ENCODE measurements around the gene ARHGAP20. TPM values are rescaled to one million over a fixed set of nuclear protein-coding genes. Genes with fewer than 3 reads are reported as not detected.

ARHGAP20 gene
- total RNA-seq, 4 donors from 2014 or later = 9.0 to 20.3 (median 11.7) TPM

DNA sequence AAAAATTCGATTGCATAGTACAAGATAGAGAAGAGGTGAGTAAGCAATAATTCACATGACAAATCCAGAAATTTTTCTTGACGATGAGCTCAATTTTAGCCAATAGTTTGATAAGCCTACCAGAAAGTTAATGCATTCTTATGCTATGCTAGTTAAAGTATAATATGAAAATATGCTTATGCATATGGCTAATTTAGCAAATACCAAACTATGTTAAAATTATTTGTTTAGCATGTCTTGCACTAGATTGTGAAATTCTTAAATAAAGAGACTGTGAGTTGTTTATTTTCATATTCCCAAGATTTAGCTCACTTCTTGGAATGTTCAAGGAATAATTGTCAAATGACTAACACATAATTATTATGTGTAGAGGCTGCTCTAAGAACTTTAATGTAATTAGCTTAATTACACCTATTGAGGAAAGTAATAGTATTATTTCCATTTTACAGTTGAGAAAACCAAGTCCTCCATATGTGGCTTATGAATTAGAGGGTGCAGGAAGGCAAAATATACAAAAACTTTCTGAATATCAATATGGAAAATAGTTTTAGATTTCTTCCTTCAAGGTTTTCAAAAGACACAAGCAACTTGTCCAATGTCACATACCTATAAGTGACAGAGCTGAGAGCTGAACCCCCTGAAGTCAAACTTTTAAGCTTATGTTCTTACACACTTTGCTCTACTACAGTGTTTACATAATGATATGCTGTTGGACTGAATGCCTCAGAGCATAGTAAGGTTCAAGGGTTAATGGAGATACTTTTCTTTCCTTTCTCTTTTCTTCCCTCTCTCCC is 45.9 kb upstream of the ARHGAP20 start:
- intact Hi-C loops (cut with DNase I; ENCODE audit: low total_unique reads) = no loop called here
- TF ChIP-seq, protein P1, sequence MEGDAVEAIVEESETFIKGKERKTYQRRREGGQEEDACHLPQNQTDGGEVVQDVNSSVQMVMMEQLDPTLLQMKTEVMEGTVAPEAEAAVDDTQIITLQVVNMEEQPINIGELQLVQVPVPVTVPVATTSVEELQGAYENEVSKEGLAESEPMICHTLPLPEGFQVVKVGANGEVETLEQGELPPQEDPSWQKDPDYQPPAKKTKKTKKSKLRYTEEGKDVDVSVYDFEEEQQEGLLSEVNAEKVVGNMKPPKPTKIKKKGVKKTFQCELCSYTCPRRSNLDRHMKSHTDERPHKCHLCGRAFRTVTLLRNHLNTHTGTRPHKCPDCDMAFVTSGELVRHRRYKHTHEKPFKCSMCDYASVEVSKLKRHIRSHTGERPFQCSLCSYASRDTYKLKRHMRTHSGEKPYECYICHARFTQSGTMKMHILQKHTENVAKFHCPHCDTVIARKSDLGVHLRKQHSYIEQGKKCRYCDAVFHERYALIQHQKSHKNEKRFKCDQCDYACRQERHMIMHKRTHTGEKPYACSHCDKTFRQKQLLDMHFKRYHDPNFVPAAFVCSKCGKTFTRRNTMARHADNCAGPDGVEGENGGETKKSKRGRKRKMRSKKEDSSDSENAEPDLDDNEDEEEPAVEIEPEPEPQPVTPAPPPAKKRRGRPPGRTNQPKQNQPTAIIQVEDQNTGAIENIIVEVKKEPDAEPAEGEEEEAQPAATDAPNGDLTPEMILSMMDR (IDR thresholded peaks at IDR 0.05) = no peak
- no peak for TF ChIP-seq POLR2A (IDR thresholded peaks at IDR 0.05)
- no peak overlapping the region for H3K27ac ChIP-seq
- no peak for DNase-seq
- H3K9me3 ChIP-seq = peaks cover 0 to 2% of the 10 kb centered on the region in 2 donors
- no peaks in the 10 kb centered on the region for H3K27me3 ChIP-seq
- no peaks in the 10 kb centered on the region for H3K36me3 ChIP-seq
- no peak overlapping the region for H3K4me3 ChIP-seq
- H3K4me1 ChIP-seq = no peaks in the 10 kb centered on the region

DNA sequence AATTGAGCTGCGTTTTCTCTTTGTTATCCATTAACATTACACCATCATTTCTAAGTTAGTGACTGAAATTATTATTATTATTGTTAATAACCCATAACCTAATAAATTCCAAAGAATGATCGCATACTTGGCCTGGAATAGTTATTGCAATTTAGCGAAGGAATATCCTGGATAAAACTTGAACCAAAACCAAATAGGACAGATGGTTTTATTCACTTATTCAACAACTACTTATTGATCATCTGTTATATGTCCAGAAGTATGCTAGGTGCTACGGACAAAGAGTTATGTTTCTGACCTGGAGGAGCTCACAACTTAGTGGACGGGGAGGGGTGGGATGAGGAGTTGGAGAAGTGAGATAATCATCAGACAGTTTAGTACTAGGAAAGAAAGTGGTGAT is 44.8 kb upstream of the ARHGAP20 start:
- no peak overlapping the region for H3K27ac ChIP-seq
- H3K4me1 ChIP-seq = no peaks in the 10 kb centered on the region
- TF ChIP-seq, protein P1 (IDR thresholded peaks at IDR 0.05) = no peak
- no peak for TF ChIP-seq POLR2A (IDR thresholded peaks at IDR 0.05)
- intact Hi-C loops (cut with DNase I; ENCODE audit: low total_unique reads) = no loop called here
- no peaks in the 10 kb centered on the region for H3K36me3 ChIP-seq
- peaks cover 0 to 7% of the 10 kb centered on the region in 2 donors for H3K9me3 ChIP-seq
- no peak overlapping the region for H3K4me3 ChIP-seq
- no peaks in the 10 kb centered on the region for H3K27me3 ChIP-seq
- no peak for DNase-seq

DNA sequence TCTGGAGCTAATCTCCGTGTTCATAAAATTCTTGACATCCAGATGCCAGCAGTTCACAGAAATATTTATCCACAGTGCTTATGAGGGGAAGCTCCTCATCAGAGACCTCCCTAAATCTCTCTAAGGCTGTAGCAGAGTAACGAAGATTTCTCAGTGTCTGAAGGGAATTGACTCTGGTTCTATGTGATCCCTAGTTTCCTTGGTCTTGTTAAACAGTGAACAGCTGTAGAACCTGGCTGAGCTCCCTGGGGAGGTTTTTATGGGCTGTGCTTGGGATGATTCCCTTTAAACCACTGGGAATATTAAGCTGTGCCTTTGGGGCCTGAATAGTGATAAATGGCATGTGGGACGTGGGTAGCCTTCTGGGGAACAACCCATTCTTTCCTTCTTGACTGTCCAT is 43.7 kb upstream of the ARHGAP20 start:
- Histone ChIP-seq H3K27ac (no peak overlapping the region), H3K36me3 (no peaks in the 10 kb centered on the region), H3K27me3 (no peaks in the 10 kb centered on the region), H3K4me1 (no peaks in the 10 kb centered on the region), H3K4me3 (no peak overlapping the region), H3K9me3 (peaks cover 0 to 7% of the 10 kb centered on the region in 2 donors)
- TF ChIP-seq, protein P1 (IDR thresholded peaks at IDR 0.05) = no peak
- no peak for TF ChIP-seq POLR2A (IDR thresholded peaks at IDR 0.05)
- no peak for DNase-seq
- intact Hi-C loops (cut with DNase I; ENCODE audit: low total_unique reads) = no loop called here

DNA sequence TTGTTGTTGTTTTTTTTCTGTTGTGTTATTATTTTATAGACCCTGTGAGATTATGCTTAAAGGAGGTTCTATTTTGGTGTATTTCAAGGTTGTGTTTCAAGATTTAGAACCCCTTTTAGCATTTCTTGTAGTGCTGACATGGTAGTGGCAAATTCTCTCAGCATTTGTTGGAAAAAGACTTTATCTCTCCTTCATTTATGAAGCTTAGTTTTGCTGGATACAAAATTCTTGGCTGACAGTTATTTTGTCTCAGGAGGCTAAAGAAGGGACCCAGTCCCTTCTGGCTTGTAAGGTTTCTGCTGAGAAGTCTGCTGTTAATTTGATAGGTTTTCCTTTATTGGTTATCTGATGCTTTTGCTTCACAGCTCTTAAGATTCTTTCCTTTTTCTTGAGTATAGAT is 40.7 kb upstream of the ARHGAP20 start:
- H3K9me3 ChIP-seq = peaks cover 0 to 7% of the 10 kb centered on the region in 2 donors
- no peaks in the 10 kb centered on the region for H3K4me1 ChIP-seq
- intact Hi-C loops (cut with DNase I; ENCODE audit: low total_unique reads) = no loop called here
- no peak overlapping the region for H3K27ac ChIP-seq
- no peak overlapping the region for H3K4me3 ChIP-seq
- H3K27me3 ChIP-seq = no peaks in the 10 kb centered on the region
- TF ChIP-seq, protein P1 (IDR thresholded peaks at IDR 0.05) = no peak
- no peak for TF ChIP-seq POLR2A (IDR thresholded peaks at IDR 0.05)
- H3K36me3 ChIP-seq = no peaks in the 10 kb centered on the region
- DNase-seq = no peak

DNA sequence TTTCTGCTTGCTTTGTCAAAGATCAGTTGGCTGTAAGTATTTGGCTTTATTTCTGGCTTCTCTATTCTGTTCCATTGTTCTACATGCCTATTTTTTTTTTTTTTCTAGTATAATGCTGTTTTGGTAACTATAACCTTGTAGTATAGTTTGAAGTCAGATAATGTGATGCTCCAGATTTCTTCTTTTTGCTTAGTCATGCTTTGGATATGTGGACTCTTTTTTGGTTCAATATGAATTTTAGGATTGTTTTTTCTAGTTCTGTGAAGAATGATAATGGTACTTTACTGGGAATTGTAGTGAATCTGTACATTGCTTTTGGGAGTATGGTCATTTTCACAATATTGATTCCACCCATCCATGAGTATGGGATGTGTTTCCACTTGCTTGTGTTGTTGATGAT is 37.9 kb upstream of the ARHGAP20 start:
- TF ChIP-seq, protein P1 (IDR thresholded peaks at IDR 0.05) = no peak
- TF ChIP-seq POLR2A (IDR thresholded peaks at IDR 0.05) = no peak
- intact Hi-C loops (cut with DNase I; ENCODE audit: low total_unique reads) = no loop called here
- Histone ChIP-seq H3K36me3 (no peaks in the 10 kb centered on the region), H3K27me3 (no peaks in the 10 kb centered on the region), H3K4me3 (no peak overlapping the region), H3K4me1 (no peaks in the 10 kb centered on the region), H3K27ac (no peak overlapping the region), H3K9me3 (peaks cover 0 to 7% of the 10 kb centered on the region in 2 donors)
- no peak for DNase-seq

Data from uterus (tissue), 4 donors.